ENCODE measurements around the gene TSTD2.
"Not testable (repeated sequence)": the region's sequence is repeated elsewhere in the genome, so short reads cannot be mapped to it uniquely, and the experiment has no call there.

TSTD2 gene

DNA sequence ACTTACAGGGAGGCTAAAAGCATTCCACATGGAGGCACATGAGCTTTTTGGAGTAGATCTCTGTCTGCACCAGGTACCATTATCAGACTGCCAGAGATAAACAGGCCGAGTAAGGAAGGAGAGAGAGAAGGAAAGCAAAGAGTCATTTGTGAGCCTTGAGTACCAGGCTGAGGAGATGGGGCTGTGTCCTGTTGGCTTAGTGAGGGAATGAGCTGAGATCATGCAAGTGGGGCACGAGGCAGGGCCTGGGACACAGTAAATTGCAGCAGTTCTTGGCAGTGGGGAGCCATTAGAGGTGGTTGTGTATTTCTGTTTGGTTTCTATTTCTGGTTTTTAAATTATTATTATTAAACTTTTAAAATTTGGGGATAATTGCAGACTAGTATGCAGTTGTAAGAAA, 53.3 kb downstream of the TSTD2 start:
- no peak overlapping the region for H3K4me3 ChIP-seq (ENCODE audit: control insufficient read depth, low read depth, low read length)
- TF ChIP-seq, protein P1, sequence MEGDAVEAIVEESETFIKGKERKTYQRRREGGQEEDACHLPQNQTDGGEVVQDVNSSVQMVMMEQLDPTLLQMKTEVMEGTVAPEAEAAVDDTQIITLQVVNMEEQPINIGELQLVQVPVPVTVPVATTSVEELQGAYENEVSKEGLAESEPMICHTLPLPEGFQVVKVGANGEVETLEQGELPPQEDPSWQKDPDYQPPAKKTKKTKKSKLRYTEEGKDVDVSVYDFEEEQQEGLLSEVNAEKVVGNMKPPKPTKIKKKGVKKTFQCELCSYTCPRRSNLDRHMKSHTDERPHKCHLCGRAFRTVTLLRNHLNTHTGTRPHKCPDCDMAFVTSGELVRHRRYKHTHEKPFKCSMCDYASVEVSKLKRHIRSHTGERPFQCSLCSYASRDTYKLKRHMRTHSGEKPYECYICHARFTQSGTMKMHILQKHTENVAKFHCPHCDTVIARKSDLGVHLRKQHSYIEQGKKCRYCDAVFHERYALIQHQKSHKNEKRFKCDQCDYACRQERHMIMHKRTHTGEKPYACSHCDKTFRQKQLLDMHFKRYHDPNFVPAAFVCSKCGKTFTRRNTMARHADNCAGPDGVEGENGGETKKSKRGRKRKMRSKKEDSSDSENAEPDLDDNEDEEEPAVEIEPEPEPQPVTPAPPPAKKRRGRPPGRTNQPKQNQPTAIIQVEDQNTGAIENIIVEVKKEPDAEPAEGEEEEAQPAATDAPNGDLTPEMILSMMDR (IDR thresholded peaks at IDR 0.05; ENCODE audit: control insufficient read depth, insufficient read depth, low read depth, low read length, missing control alignments): no peak
- DNase-seq (ENCODE audit: low read depth): no peak

DNA sequence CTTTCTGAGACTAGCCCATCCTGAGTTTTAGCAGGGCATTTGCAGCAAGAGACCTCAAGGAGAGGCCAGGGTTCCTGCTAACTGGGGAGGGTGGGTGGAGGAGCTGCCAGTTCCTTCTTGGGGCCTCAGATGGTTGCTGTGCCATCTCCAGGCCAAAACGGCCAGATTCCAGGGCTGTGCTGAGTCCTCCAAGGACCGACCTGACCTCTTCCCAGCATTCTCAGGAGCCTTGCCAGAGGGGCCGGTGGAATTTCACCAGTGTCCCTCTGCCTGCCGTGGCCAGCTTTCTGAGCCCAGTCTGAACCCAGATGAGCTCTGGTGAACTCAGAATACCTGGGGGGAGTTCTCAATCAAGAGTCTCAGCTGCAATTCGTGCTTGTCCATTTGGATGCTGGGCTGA, 54.3 kb downstream of the TSTD2 start:
- TF ChIP-seq, protein P1 (IDR thresholded peaks at IDR 0.05; ENCODE audit: control insufficient read depth, insufficient read depth, low read depth, low read length, missing control alignments): no peak

GRCh38 chr9:97577051-97577450, 56.1 kb downstream of the TSTD2 start:
- H3K4me3 ChIP-seq (ENCODE audit: control insufficient read depth, low read depth, low read length): no peak overlapping the region
- no peak for DNase-seq (ENCODE audit: low read depth)
- TF ChIP-seq, protein P1 (IDR thresholded peaks at IDR 0.05; ENCODE audit: control insufficient read depth, insufficient read depth, low read depth, low read length, missing control alignments): no peak

More for the DNA sequence above, 54.3 kb downstream of the TSTD2 start:
- H3K4me3 ChIP-seq (ENCODE audit: control insufficient read depth, low read depth, low read length): no peak overlapping the region
- no peak for DNase-seq (ENCODE audit: low read depth)

- TF ChIP-seq, protein P1 (IDR thresholded peaks at IDR 0.05; ENCODE audit: control insufficient read depth, insufficient read depth, low read depth, low read length, missing control alignments): no peak
- no peak overlapping the region for H3K4me3 ChIP-seq (ENCODE audit: control insufficient read depth, low read depth, low read length)
- no peak for DNase-seq (ENCODE audit: low read depth)
Measured at GRCh38 chr9:97575673-97576200, 57.4 kb downstream of the TSTD2 start.

- DNase-seq (ENCODE audit: low read depth): not testable (repeated sequence)
Measured at GRCh38 chr9:97574921-97575672, 58.1 kb downstream of the TSTD2 start.

DNA sequence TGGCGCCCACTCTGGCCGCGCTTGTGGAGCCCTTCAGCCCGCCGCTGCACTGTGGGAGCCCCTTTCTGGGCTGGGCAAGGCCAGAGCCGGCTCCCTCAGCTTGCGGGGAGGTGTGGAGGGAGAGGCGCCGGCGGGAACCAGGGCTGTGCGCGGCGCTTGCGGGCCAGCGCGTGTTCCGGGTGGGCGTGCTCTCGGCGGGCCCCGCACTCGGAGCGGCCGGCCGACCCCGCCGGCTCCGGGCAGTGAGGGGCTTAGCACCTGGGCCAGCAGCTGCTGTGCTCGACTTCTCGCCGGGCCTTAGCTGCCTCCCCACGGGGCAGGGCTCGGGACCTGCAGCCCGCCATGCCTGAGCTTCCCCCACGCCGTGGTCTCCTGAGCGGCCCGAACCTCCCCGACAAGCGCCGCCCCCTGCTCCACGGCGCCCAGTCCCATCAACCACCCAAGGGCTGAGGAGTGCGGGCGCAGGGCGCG, 59.0 kb downstream of the TSTD2 start:
- not testable (repeated sequence) for H3K4me3 ChIP-seq (ENCODE audit: control insufficient read depth, low read depth, low read length)

More at GRCh38 chr9:97574921-97575672, 58.1 kb downstream of the TSTD2 start:
- not testable (repeated sequence) for H3K4me3 ChIP-seq (ENCODE audit: control insufficient read depth, low read depth, low read length)

GRCh38 chr9:97573482-97574073, 59.6 kb downstream of the TSTD2 start:
- DNase-seq (ENCODE audit: low read depth): no peak
- TF ChIP-seq, protein P1 (IDR thresholded peaks at IDR 0.05; ENCODE audit: control insufficient read depth, insufficient read depth, low read depth, low read length, missing control alignments): no peak
- H3K4me3 ChIP-seq (ENCODE audit: control insufficient read depth, low read depth, low read length): no peak overlapping the region

More for the DNA sequence above, 59.0 kb downstream of the TSTD2 start:
- not testable (repeated sequence) for DNase-seq (ENCODE audit: low read depth)
